Activated CD8-positive, alpha-beta memory T cell treated with anti-CD3 and anti-CD28 coated beads, Interleukin-2, amount 50 U/mL, for 1 hour (primary cell): ENCODE results near the gene SHB.

ENCODE experiments used
- DNase-seq: peaks from one replicate; pipeline ENCODE4 v3.0.0-alpha.2; 2020; ENCODE audit errors: extremely low read depth

Gene SHB

GRCh38 chr9:38088006-38088925 is 19.2 kb upstream of the SHB start:
- no peak for DNase-seq

- no peak for DNase-seq
Observed at GRCh38 chr9:38086496-38086895, 17.5 kb upstream of the SHB start.

- no peak for DNase-seq
Observed at GRCh38 chr9:38085308-38085707, 16.3 kb upstream of the SHB start.

- DNase-seq: no peak
Observed at GRCh38 chr9:38084556-38084880, 15.5 kb upstream of the SHB start.

- DNase-seq: no peak
Observed at GRCh38 chr9:38083858-38084555, 15.0 kb upstream of the SHB start.

- no peak for DNase-seq
Observed at GRCh38 chr9:38082446-38083287, 13.6 kb upstream of the SHB start.

- DNase-seq: no peak
Observed at GRCh38 chr9:38081356-38082108, 12.5 kb upstream of the SHB start.

- no peak for DNase-seq
Observed at GRCh38 chr9:38079461-38080031, 10.5 kb upstream of the SHB start.

GRCh38 chr9:38075272-38075671 is 6.2 kb upstream of the SHB start:
- DNase-seq: no peak

GRCh38 chr9:38074441-38074961 is 5.5 kb upstream of the SHB start:
- no peak for DNase-seq

GRCh38 chr9:38073882-38074281 is 4.9 kb upstream of the SHB start:
- DNase-seq: no peak

- DNase-seq: no peak
Observed at GRCh38 chr9:38071470-38072134, 2.6 kb upstream of the SHB start.

- no peak for DNase-seq
Observed at GRCh38 chr9:38067859-38068681, 957 bp downstream of the SHB start.

GRCh38 chr9:38066914-38067858 is 1.8 kb downstream of the SHB start:
- DNase-seq: no peak

- DNase-seq: no peak
Observed at GRCh38 chr9:38066197-38066913, 2.7 kb downstream of the SHB start.

- no peak for DNase-seq
Observed at GRCh38 chr9:38065369-38066075, 3.5 kb downstream of the SHB start.

GRCh38 chr9:38064842-38065368 is 4.1 kb downstream of the SHB start:
- DNase-seq: no peak
